OCI-LY3 (cell line): ENCODE results near the gene ZNF672.

Source experiments
- EZH2phosphoT487 ChIP-seq: fragments of 200-600 bp; shearing (Covaris generic); IDR thresholded peaks from 2 replicates; pipeline ENCODE4 v1.6.1; 2018; ENCODE audit warnings: antibody characterized with exemption, mixed run types, low read depth
- TF ChIP-seq, protein P1 (sequence below): fragments of 200-600, 300-600 bp; sonication (generic); IDR thresholded peaks from 2 replicates; pipeline ENCODE4 v1.5.1; 2014; ENCODE audit warnings: antibody characterized with exemption, low read length, low read depth

DNA sequence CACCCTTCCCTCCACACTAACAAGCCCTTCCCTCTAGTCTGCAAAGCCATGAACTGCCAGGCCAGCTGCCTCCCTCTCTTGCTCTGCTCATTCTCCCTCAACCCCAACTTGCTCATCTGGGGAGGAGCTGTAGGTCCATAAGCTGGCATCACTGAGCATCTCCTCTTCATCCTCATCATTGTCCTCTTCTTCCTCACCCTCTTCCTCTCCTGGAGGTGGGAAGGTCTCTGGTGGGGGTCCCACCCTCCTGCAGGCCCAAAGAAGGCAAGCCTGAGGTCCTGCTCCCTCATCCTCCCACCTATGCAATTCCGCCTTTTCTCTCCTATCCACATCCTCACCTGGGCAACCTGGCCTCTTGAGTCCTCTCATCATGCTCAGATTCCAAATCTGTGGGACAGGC, 18.2 kb downstream of the ZNF672 start:
- TF ChIP-seq, protein P1, sequence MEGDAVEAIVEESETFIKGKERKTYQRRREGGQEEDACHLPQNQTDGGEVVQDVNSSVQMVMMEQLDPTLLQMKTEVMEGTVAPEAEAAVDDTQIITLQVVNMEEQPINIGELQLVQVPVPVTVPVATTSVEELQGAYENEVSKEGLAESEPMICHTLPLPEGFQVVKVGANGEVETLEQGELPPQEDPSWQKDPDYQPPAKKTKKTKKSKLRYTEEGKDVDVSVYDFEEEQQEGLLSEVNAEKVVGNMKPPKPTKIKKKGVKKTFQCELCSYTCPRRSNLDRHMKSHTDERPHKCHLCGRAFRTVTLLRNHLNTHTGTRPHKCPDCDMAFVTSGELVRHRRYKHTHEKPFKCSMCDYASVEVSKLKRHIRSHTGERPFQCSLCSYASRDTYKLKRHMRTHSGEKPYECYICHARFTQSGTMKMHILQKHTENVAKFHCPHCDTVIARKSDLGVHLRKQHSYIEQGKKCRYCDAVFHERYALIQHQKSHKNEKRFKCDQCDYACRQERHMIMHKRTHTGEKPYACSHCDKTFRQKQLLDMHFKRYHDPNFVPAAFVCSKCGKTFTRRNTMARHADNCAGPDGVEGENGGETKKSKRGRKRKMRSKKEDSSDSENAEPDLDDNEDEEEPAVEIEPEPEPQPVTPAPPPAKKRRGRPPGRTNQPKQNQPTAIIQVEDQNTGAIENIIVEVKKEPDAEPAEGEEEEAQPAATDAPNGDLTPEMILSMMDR: no peak
- no peak for TF ChIP-seq EZH2phosphoT487
